ENCODE measurements around the gene PLP1. TPM values are rescaled to one million over a fixed set of nuclear protein-coding genes. Genes with fewer than 3 reads are reported as not detected.
"Not testable (repeated sequence)": the region's sequence is repeated elsewhere in the genome, so short reads cannot be mapped to it uniquely, and the experiment has no call there.

PLP1 gene
- total RNA-seq (2014; rRNA removed; shearing (Covaris generic); ENCODE audit: low replicate concordance) = not detected in 2 replicates

GRCh38 chrX:103776546-103776945 is at the start of gene PLP1:
Gene PLP1, plus strand, starts transcription at chrX:103776840. Its CDS starts 156 bp downstream, at chrX:103776996.
- in situ Hi-C loops (cut with HindIII; ENCODE audit: low pct_unique_long_range_greater_than_20kb, low sequenced_read_pairs) = no loop called here
- DNase-seq (ENCODE audit: low read depth) = no peak

- in situ Hi-C loops (cut with HindIII; ENCODE audit: low pct_unique_long_range_greater_than_20kb, low sequenced_read_pairs) = no loop called here
These were observed 49.5 kb upstream of the PLP1 start for GRCh38 chrX:103727115-103727514.

GRCh38 chrX:103729015-103729414 is 47.6 kb upstream of the PLP1 start:
- no peak for DNase-seq (ENCODE audit: low read depth)
- in situ Hi-C loops (cut with HindIII; ENCODE audit: low pct_unique_long_range_greater_than_20kb, low sequenced_read_pairs) = no loop called here

More at GRCh38 chrX:103727115-103727514, 49.5 kb upstream of the PLP1 start:
- no peak for DNase-seq (ENCODE audit: low read depth)

GRCh38 chrX:103730147-103730795 is 46.4 kb upstream of the PLP1 start:
- no peak for DNase-seq (ENCODE audit: low read depth)

GRCh38 chrX:103730796-103731493 is 45.7 kb upstream of the PLP1 start:
- no peak for DNase-seq (ENCODE audit: low read depth)

More at GRCh38 chrX:103730147-103730795, 46.4 kb upstream of the PLP1 start:
- in situ Hi-C loops (cut with HindIII; ENCODE audit: low pct_unique_long_range_greater_than_20kb, low sequenced_read_pairs) = no loop called here

GRCh38 chrX:103733017-103733416 is 43.6 kb upstream of the PLP1 start:
- in situ Hi-C loops (cut with HindIII; ENCODE audit: low pct_unique_long_range_greater_than_20kb, low sequenced_read_pairs) = no loop called here
- DNase-seq (ENCODE audit: low read depth) = no peak

More at GRCh38 chrX:103730796-103731493, 45.7 kb upstream of the PLP1 start:
- in situ Hi-C loops (cut with HindIII; ENCODE audit: low pct_unique_long_range_greater_than_20kb, low sequenced_read_pairs) = no loop called here

GRCh38 chrX:103734125-103734760 is 42.4 kb upstream of the PLP1 start:
- no peak for DNase-seq (ENCODE audit: low read depth)
- in situ Hi-C loops (cut with HindIII; ENCODE audit: low pct_unique_long_range_greater_than_20kb, low sequenced_read_pairs) = no loop called here

GRCh38 chrX:103737696-103738095 is 38.9 kb upstream of the PLP1 start:
- in situ Hi-C loops (cut with HindIII; ENCODE audit: low pct_unique_long_range_greater_than_20kb, low sequenced_read_pairs) = no loop called here
- no peak for DNase-seq (ENCODE audit: low read depth)

- no peak for DNase-seq (ENCODE audit: low read depth)
- in situ Hi-C loops (cut with HindIII; ENCODE audit: low pct_unique_long_range_greater_than_20kb, low sequenced_read_pairs) = no loop called here
These were observed 37.2 kb upstream of the PLP1 start for GRCh38 chrX:103739421-103739820.

- in situ Hi-C loops (cut with HindIII; ENCODE audit: low pct_unique_long_range_greater_than_20kb, low sequenced_read_pairs) = no loop called here
- no peak for DNase-seq (ENCODE audit: low read depth)
These were observed 34.8 kb upstream of the PLP1 start for GRCh38 chrX:103741879-103742278.

GRCh38 chrX:103742339-103742738 is 34.3 kb upstream of the PLP1 start:
- no peak for DNase-seq (ENCODE audit: low read depth)
- in situ Hi-C loops (cut with HindIII; ENCODE audit: low pct_unique_long_range_greater_than_20kb, low sequenced_read_pairs) = no loop called here

- in situ Hi-C loops (cut with HindIII; ENCODE audit: low pct_unique_long_range_greater_than_20kb, low sequenced_read_pairs) = no loop called here
These were observed 29.5 kb upstream of the PLP1 start for GRCh38 chrX:103747163-103747562.

GRCh38 chrX:103754401-103754800 is 22.2 kb upstream of the PLP1 start:
- no peak for DNase-seq (ENCODE audit: low read depth)
- in situ Hi-C loops (cut with HindIII; ENCODE audit: low pct_unique_long_range_greater_than_20kb, low sequenced_read_pairs) = no loop called here

More at GRCh38 chrX:103747163-103747562, 29.5 kb upstream of the PLP1 start:
- DNase-seq (ENCODE audit: low read depth) = no peak

- in situ Hi-C loops (cut with HindIII; ENCODE audit: low pct_unique_long_range_greater_than_20kb, low sequenced_read_pairs) = no loop called here
- DNase-seq (ENCODE audit: low read depth) = no peak
These were observed 19.9 kb upstream of the PLP1 start for GRCh38 chrX:103756736-103757135.

GRCh38 chrX:103758555-103758954 is 18.1 kb upstream of the PLP1 start:
- no peak for DNase-seq (ENCODE audit: low read depth)
- in situ Hi-C loops (cut with HindIII; ENCODE audit: low pct_unique_long_range_greater_than_20kb, low sequenced_read_pairs) = no loop called here

GRCh38 chrX:103763541-103763940 is 13.1 kb upstream of the PLP1 start:
- DNase-seq (ENCODE audit: low read depth); in situ Hi-C loops (cut with HindIII; ENCODE audit: low pct_unique_long_range_greater_than_20kb, low sequenced_read_pairs): not testable (repeated sequence)

GRCh38 chrX:103766813-103767555 is 9.7 kb upstream of the PLP1 start:
- DNase-seq (ENCODE audit: low read depth); in situ Hi-C loops (cut with HindIII; ENCODE audit: low pct_unique_long_range_greater_than_20kb, low sequenced_read_pairs): not testable (repeated sequence)

GRCh38 chrX:103773445-103773844 is 3.2 kb upstream of the PLP1 start:
- no peak for DNase-seq (ENCODE audit: low read depth)
- in situ Hi-C loops (cut with HindIII; ENCODE audit: low pct_unique_long_range_greater_than_20kb, low sequenced_read_pairs) = no loop called here
